A549 (cell line): ENCODE results near the gene HDAC2. TPM values are rescaled to one million over a fixed set of nuclear protein-coding genes. Genes with fewer than 3 reads are reported as not detected.

Experiments used
- ATAC-seq, 2 experiments: fragments of 200-7000 bp in 1 of 2; fragments of >200 bp in 1 of 2; cut with Nextera tagmentation in 1 of 2; cut with Tn5 transposase in 1 of 2; 3 replicates each; pipeline versions ENCODE4 v1.8.0 to v1.9.1; 2018 to 2020; ENCODE audit warnings: mild to moderate bottlenecking in 1 of 2, moderate library complexity in 1 of 2
- CTCF ChIA-PET: fragments of 300-600 bp; sonication (Branson Sonifier 250); formaldehyde crosslinking; extraction: SDS; loops from one replicate; lab custom pipeline; 2021; ENCODE audit warnings: antibody characterized with exemption, inconsistent platforms; lab: Yijun Ruan, JAX
- POLR2A ChIA-PET: fragments of 350-600 bp; formaldehyde crosslinking; extraction: SDS; loops from one replicate; lab custom pipeline; 2021; ENCODE audit warnings: antibody characterized with exemption, inconsistent platforms; lab: Yijun Ruan, JAX
- DNase-seq, 2 experiments: peaks; one replicate each; pipeline versions ENCODE4 v3.0.0 to v3.0.0-alpha.2; 2011 to 2016; ENCODE audit warnings: low read depth in 1 of 2, low spot score in 1 of 2
- FAIRE-seq: peaks from 2 replicates; lab custom pipeline; 2011; peaks lifted over from hg19 to GRCh38; lab: Jason Lieb, UNC
- H3K27ac ChIP-seq, 2 experiments: fragments of >200 bp; sonication (Bioruptor Twin); formaldehyde crosslinking; 3 replicates each; pipeline ENCODE4 v1.5.1; 2016 to 2017
- H3K4me1 ChIP-seq: fragments of >200 bp; sonication (Bioruptor Twin); formaldehyde crosslinking; 3 replicates; pipeline ENCODE4 v1.6.1; 2016
- H3K4me2 ChIP-seq: fragments of >200 bp; sonication (Bioruptor Twin); formaldehyde crosslinking; 3 replicates; pipeline ENCODE4 v1.6.1; 2016
- H3K4me3 ChIP-seq: fragments of >200 bp; sonication (Bioruptor Twin); formaldehyde crosslinking; 3 replicates; pipeline ENCODE4 v1.5.1; 2016
- H3K9me3 ChIP-seq: fragments of >200 bp; sonication (Bioruptor Twin); formaldehyde crosslinking; 3 replicates; pipeline ENCODE4 v1.6.1; 2016
- ATOH8 ChIP-seq: fragments of 250-450 bp; sonication (Bioruptor Pico); IDR thresholded peaks from 2 replicates; pipeline ENCODE4 v1.5.0; 2020; ENCODE audit warnings: low read depth, mild to moderate bottlenecking, moderate library complexity
- BHLHE40 ChIP-seq: IDR thresholded peaks from 2 replicates; pipeline ENCODE4 v1.6.1; 2012; ENCODE audit warnings: low read depth, low read length, inconsistent platforms
- CTCF ChIP-seq: fragments of >200 bp; sonication (Bioruptor Twin); formaldehyde crosslinking; IDR thresholded peaks from 3 replicates; pipeline ENCODE4 v1.5.1; 2016
- E2F6 ChIP-seq: IDR thresholded peaks from 2 replicates; pipeline ENCODE4 v1.6.1; 2012; ENCODE audit warnings: low read depth, borderline replicate concordance
- FOSB ChIP-seq: fragments of 250-450 bp; sonication (Bioruptor Pico); IDR thresholded peaks from 2 replicates; pipeline ENCODE4 v1.5.0; 2020; ENCODE audit warnings: mild to moderate bottlenecking, moderate library complexity
- FOSL2 ChIP-seq, 2 experiments: fragments of 450-650 bp in 1 of 2; fragments of >200 bp in 1 of 2; sonication (Bioruptor Twin) in 1 of 2; formaldehyde crosslinking; IDR thresholded peaks; 2 replicates each; pipeline versions ENCODE4 v1.5.0 to v1.6.1; 2016 to 2020; ENCODE audit warnings: mild to moderate bottlenecking in 1 of 2, moderate library complexity in 1 of 2
- GATA3 ChIP-seq: IDR thresholded peaks from 2 replicates; pipeline ENCODE4 v1.6.1; 2012; ENCODE audit warnings: borderline replicate concordance
- HES2 ChIP-seq: fragments of >200 bp; sonication (Bioruptor Twin); formaldehyde crosslinking; IDR thresholded peaks from 2 replicates; pipeline ENCODE4 v1.6.1; 2016
- HOXA7 ChIP-seq: fragments of 250-450 bp; sonication (Bioruptor Pico); IDR thresholded peaks from 2 replicates; pipeline ENCODE4 v1.5.0; 2020; ENCODE audit warnings: mild to moderate bottlenecking, moderate library complexity
- HOXB13 ChIP-seq: fragments of 250-450 bp; sonication (Bioruptor Pico); IDR thresholded peaks from 2 replicates; pipeline ENCODE4 v1.5.0; 2020; ENCODE audit warnings: low read depth, mild to moderate bottlenecking, moderate library complexity
- KDM1A ChIP-seq: fragments of 200-600 bp; sonication (generic); IDR thresholded peaks from 2 replicates; pipeline ENCODE4 v1.6.1; 2016; ENCODE audit warnings: low read depth, mild to moderate bottlenecking
- NR3C1 ChIP-seq: fragments of >200 bp; sonication (Bioruptor Twin); formaldehyde crosslinking; IDR thresholded peaks from 3 replicates; pipeline ENCODE4 v1.6.1; 2017
- PHF8 ChIP-seq: fragments of 200-600 bp; sonication (generic); IDR thresholded peaks from 2 replicates; pipeline ENCODE4 v1.6.1; 2016; ENCODE audit warnings: low read depth, mild to moderate bottlenecking, antibody characterized with exemption, moderate library complexity, borderline replicate concordance
- POLR2AphosphoS2 ChIP-seq: conservative IDR thresholded peaks from 2 replicates; pipeline ENCODE4 v1.6.1; 2012; ENCODE audit warnings: low read length, improper control_type of control experiment, inconsistent platforms
- RFX5 ChIP-seq: fragments of 450-650 bp; IDR thresholded peaks from 2 replicates; pipeline ENCODE4 v1.7.1; 2014; ENCODE audit warnings: antibody characterized with exemption, mild to moderate bottlenecking, moderate library complexity
- SREBF2 ChIP-seq: fragments of 450-650 bp; IDR thresholded peaks from 2 replicates; pipeline ENCODE4 v1.6.1; 2014; ENCODE audit warnings: mild to moderate bottlenecking, moderate library complexity
- TP53 ChIP-seq: fragments of 250-450 bp; sonication (Bioruptor Pico); IDR thresholded peaks from 2 replicates; pipeline ENCODE4 v1.5.0; 2021; ENCODE audit warnings: mild to moderate bottlenecking, moderate library complexity
- ZC3H11A ChIP-seq: fragments of 450-650 bp; IDR thresholded peaks from 2 replicates; pipeline ENCODE4 v1.6.1; 2014; ENCODE audit warnings: antibody characterized with exemption, mild to moderate bottlenecking
- ZSCAN20 ChIP-seq: fragments of 250-450 bp; sonication (Bioruptor Pico); IDR thresholded peaks from 2 replicates; pipeline ENCODE4 v1.8.0; 2022; ENCODE audit warnings: mild to moderate bottlenecking, moderate library complexity
- WGBS: methylation state at CpG from one replicate; pipeline ENCODE4 v1.1.6; 2017; ENCODE audit errors: missing lambda C conversion rate; 5-methylcytosine and 5-hydroxymethylcytosine counted together
- polyA plus RNA-seq, 4 experiments: library from polyadenylated mRNA; depleted of rRNA in 3 of 4; stranded (reverse); fragments of >200 nt; fragmentation: RNase III in 1 of 4; extraction: RNeasy Plus Mini Kit Qiagen cat#74134 plus additional on column Dnase treatment in 1 of 4; gene quantifications; 2 replicates in 3 of 4; 3 replicates in 1 of 4; pipeline ENCODE4 v1.2.3, GENCODE V29; 2011 to 2017
- TF ChIP-seq, protein P1 (sequence below): fragments of 200-600 bp; sonication (generic); IDR thresholded peaks from 2 replicates; pipeline ENCODE4 v1.6.1; 2016; ENCODE audit warnings: antibody characterized with exemption, mild to moderate bottlenecking, moderate library complexity
- TF ChIP-seq, protein P2 (sequence below): fragments of >200 bp; sonication (Bioruptor Twin); formaldehyde crosslinking; IDR thresholded peaks from 3 replicates; pipeline ENCODE4 v1.6.1; 2016
- TF ChIP-seq, protein P3 (sequence below): fragments of 150-350 bp; IDR thresholded peaks from 2 replicates; pipeline ENCODE4 v1.6.1; 2014; ENCODE audit warnings: low read depth, mild to moderate bottlenecking, low read length

HDAC2 gene
- polyA plus RNA-seq, 2 of the 4 experiments (the other 2 are of a cell fraction): 103 to 183 TPM

- TF ChIP-seq, protein P1, sequence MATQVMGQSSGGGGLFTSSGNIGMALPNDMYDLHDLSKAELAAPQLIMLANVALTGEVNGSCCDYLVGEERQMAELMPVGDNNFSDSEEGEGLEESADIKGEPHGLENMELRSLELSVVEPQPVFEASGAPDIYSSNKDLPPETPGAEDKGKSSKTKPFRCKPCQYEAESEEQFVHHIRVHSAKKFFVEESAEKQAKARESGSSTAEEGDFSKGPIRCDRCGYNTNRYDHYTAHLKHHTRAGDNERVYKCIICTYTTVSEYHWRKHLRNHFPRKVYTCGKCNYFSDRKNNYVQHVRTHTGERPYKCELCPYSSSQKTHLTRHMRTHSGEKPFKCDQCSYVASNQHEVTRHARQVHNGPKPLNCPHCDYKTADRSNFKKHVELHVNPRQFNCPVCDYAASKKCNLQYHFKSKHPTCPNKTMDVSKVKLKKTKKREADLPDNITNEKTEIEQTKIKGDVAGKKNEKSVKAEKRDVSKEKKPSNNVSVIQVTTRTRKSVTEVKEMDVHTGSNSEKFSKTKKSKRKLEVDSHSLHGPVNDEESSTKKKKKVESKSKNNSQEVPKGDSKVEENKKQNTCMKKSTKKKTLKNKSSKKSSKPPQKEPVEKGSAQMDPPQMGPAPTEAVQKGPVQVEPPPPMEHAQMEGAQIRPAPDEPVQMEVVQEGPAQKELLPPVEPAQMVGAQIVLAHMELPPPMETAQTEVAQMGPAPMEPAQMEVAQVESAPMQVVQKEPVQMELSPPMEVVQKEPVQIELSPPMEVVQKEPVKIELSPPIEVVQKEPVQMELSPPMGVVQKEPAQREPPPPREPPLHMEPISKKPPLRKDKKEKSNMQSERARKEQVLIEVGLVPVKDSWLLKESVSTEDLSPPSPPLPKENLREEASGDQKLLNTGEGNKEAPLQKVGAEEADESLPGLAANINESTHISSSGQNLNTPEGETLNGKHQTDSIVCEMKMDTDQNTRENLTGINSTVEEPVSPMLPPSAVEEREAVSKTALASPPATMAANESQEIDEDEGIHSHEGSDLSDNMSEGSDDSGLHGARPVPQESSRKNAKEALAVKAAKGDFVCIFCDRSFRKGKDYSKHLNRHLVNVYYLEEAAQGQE: no peak
- TF ChIP-seq, protein P2, sequence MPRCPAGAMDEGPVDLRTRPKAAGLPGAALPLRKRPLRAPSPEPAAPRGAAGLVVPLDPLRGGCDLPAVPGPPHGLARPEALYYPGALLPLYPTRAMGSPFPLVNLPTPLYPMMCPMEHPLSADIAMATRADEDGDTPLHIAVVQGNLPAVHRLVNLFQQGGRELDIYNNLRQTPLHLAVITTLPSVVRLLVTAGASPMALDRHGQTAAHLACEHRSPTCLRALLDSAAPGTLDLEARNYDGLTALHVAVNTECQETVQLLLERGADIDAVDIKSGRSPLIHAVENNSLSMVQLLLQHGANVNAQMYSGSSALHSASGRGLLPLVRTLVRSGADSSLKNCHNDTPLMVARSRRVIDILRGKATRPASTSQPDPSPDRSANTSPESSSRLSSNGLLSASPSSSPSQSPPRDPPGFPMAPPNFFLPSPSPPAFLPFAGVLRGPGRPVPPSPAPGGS: no peak
- TF ChIP-seq NR3C1 (no peak), ATOH8 (CRISPR knock-in tag) (no peak)
These were observed 21.4 kb downstream of the HDAC2 start (continued) for GRCh38 chr6:113949499-113949898.

GRCh38 chr6:113944701-113945100 is 26.2 kb downstream of the HDAC2 start:
- Histone ChIP-seq H3K27ac (no peak overlapping the region), H3K4me1 (0 out of 3 replicates have a peak, but pooled peaks cover 3% of the 10 kb centered on the region), H3K4me2 (no peak overlapping the region), H3K9me3 (no peaks in the 10 kb centered on the region), H3K4me3 (no peak overlapping the region)
- POLR2A ChIA-PET: no interaction called here
- TF ChIP-seq KDM1A: no peak
- no peak for TF ChIP-seq RFX5
- TF ChIP-seq ZSCAN20: no peak
- TF ChIP-seq E2F6: no peak
- TF ChIP-seq ZC3H11A: no peak
- no peak for TF ChIP-seq HES2
- TF ChIP-seq PHF8: no peak
- TF ChIP-seq CTCF: no peak
- TF ChIP-seq SREBF2: no peak
- no peak for TF ChIP-seq GATA3
- TF ChIP-seq BHLHE40: no peak
- TF ChIP-seq TP53: no peak
- TF ChIP-seq, protein P3, sequence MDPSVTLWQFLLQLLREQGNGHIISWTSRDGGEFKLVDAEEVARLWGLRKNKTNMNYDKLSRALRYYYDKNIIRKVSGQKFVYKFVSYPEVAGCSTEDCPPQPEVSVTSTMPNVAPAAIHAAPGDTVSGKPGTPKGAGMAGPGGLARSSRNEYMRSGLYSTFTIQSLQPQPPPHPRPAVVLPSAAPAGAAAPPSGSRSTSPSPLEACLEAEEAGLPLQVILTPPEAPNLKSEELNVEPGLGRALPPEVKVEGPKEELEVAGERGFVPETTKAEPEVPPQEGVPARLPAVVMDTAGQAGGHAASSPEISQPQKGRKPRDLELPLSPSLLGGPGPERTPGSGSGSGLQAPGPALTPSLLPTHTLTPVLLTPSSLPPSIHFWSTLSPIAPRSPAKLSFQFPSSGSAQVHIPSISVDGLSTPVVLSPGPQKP: no peak
- TF ChIP-seq FOSL2 (IDR thresholded peaks at IDR 0.05): no peak
- no peak for TF ChIP-seq FOSL2 (CRISPR knock-in tag; IDR thresholded peaks at IDR 0.05)
- TF ChIP-seq HOXA7: no peak
- no peak for TF ChIP-seq FOSB (CRISPR knock-in tag)
- TF ChIP-seq POLR2AphosphoS2: no peak
- TF ChIP-seq HOXB13 (CRISPR knock-in tag): no peak
- no peak for FAIRE-seq
- 100% methylated on average over 2 of the region's 2 CpGs for WGBS
- DNase-seq: no peak
- CTCF ChIA-PET: interaction anchor here (0.5 kb wide), 1 partner anchor 1396 kb away, joined by 3 read pairs; no protein-coding TSS in a partner anchor
- ATAC-seq: no peak
